ENCODE data around the gene LY86. TPM values are rescaled to one million over a fixed set of nuclear protein-coding genes. Genes with fewer than 3 reads are reported as not detected.

LY86 gene
- total and polyA plus RNA-seq, 9 of the 15 experiments (the other 6 are each of a cell fraction or from before 2014, with no cell fraction given): 0.08 to 0.20 TPM; not detected in 7

DNA sequence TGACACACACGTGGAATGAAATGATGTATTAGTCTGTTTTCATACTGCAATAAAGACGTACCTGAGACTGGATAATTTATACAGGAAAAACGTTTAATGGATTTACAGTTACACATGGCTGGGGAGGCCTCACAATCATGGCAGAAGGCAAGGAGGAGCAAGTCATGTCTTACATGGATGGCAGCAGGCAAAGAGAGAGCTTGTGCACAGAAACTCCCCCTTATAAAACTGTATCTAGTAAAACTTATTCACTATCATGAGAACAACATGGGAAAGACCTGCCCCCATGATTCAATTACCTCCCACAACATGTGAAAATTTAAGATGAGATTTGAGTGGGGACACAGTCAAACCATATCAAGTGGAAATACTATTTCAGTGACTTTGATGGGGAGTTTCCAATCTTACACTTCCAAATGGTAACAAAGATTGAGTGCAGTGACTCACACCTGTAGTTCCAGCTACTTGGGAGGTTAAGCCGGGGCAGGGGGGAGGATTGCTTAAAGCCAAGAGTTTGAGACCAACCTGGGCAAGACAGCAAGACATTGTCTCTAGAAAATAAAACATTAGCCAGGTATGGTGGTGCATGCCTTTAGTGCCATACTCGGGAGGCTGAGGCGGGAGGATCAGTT lies 8.2 kb upstream of the LY86 start:
- Histone ChIP-seq H3K27ac (ENCODE audit: extremely low read depth, low read depth, low read length) (no peak overlapping the region), H4K20me1 (replicated peaks; ENCODE audit: control insufficient read depth, insufficient read depth, low read length) (no peaks in the 10 kb centered on the region), H3K4me1 (replicated peaks in 1 of 2; ENCODE audit: control insufficient read depth in 2 of 2, insufficient read depth in 2 of 2, low read length in 2 of 2) (no peaks in the 10 kb centered on the region), H3K79me2 (ENCODE audit: control insufficient read depth, insufficient read depth, low read length) (no peaks in the 10 kb centered on the region), H3K9ac (ENCODE audit: insufficient read depth in 1 of 2, low read depth in 2 of 2, low read length in 2 of 2) (no peak overlapping the region), H3K4me3 (no peak overlapping the region), H3K36me3 (ENCODE audit: control insufficient read depth, insufficient read depth, low read length) (no peaks in the 10 kb centered on the region), H3K27me3 (ENCODE audit: control insufficient read depth in 2 of 2, insufficient read depth in 2 of 2, low read length in 2 of 2) (peaks cover 2 to 7% of the 10 kb centered on the region in 2 experiments; a peak in 3 of 5 replicates), H3K9me1 (ENCODE audit: control insufficient read depth, insufficient read depth, low read length) (no peaks in the 10 kb centered on the region), H3K9me3 (replicated peaks; ENCODE audit: control insufficient read depth, insufficient read depth, low read depth, low read length) (no peaks in the 10 kb centered on the region), H2AFZ (ENCODE audit: low read depth, low read length) (no peak overlapping the region), H3K4me2 (ENCODE audit: insufficient read depth, low read length) (no peak overlapping the region)
- DNase-seq (ENCODE audit: extremely low read depth in 1 of 4, low spot score in 3 of 4): no peak
- ChIA-PET CTCF (ENCODE audit: low intra/inter-chr PET ratio) (no interaction called here), POLR2A (no interaction called here)
- no TSS peak for BruUV-seq (replicated peaks)
- in situ Hi-C loops (cut with MboI) (no loop called here), intact Hi-C loops (cut with micrococcal nuclease) (no loop called here)
- FAIRE-seq: no peak
- under 1% methylated on average over 6 of the region's 6 CpGs for WGBS (ENCODE audit: insufficient coverage, low coverage, missing lambda C conversion rate)
- no peak for ATAC-seq
- TF ChIP-seq, protein P1, sequence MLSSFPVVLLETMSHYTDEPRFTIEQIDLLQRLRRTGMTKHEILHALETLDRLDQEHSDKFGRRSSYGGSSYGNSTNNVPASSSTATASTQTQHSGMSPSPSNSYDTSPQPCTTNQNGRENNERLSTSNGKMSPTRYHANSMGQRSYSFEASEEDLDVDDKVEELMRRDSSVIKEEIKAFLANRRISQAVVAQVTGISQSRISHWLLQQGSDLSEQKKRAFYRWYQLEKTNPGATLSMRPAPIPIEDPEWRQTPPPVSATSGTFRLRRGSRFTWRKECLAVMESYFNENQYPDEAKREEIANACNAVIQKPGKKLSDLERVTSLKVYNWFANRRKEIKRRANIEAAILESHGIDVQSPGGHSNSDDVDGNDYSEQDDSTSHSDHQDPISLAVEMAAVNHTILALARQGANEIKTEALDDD (IDR thresholded peaks at IDR 0.05): no peak
- TF ChIP-seq, protein P2, sequence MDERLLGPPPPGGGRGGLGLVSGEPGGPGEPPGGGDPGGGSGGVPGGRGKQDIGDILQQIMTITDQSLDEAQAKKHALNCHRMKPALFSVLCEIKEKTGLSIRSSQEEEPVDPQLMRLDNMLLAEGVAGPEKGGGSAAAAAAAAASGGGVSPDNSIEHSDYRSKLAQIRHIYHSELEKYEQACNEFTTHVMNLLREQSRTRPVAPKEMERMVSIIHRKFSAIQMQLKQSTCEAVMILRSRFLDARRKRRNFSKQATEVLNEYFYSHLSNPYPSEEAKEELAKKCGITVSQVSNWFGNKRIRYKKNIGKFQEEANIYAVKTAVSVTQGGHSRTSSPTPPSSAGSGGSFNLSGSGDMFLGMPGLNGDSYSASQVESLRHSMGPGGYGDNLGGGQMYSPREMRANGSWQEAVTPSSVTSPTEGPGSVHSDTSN (CRISPR knock-in tag; IDR thresholded peaks at IDR 0.05; ENCODE audit: low read depth): no peak
- TF ChIP-seq, protein P2 (tag; conservative IDR thresholded peaks at IDR 0.05; ENCODE audit: low read depth): no peak
- TF ChIP-seq ZNF431 (CRISPR knock-in tag; IDR thresholded peaks at IDR 0.05): peak; percentile 93
